Sigmoid colon (tissue), 7 donors: ENCODE measurements around the gene RGR. TPM values are rescaled to one million over a fixed set of nuclear protein-coding genes. Genes with fewer than 3 reads are reported as not detected.
A peak's percentile ranks its signal among the peaks of the same experiment; 100 is the strongest.

Source experiments
- DNase-seq: peaks from one replicate; pipeline ENCODE4 v3.0.0-alpha.2; 2019
- H3K27ac ChIP-seq, 4 donors: fragments of 200-600 bp; sonication (generic); one replicate each; pipeline ENCODE4 v1.5.1; 2016 to 2019; ENCODE audit warnings: mild to moderate bottlenecking in 1 of 4
- H3K27me3 ChIP-seq, 3 donors: fragments of 200-600 bp; sonication (generic); one replicate each; pipeline ENCODE4 v1.5.1; 2019; ENCODE audit warnings: mild to moderate bottlenecking in 1 of 3
- H3K36me3 ChIP-seq, 4 donors: fragments of 200-600 bp; sonication (generic); one replicate each; pipeline ENCODE4 v1.5.1; 2016 to 2019
- H3K4me1 ChIP-seq, 4 donors: fragments of 200-600 bp; sonication (generic); one replicate each; pipeline ENCODE4 v1.5.1; 2017 to 2019
- H3K4me3 ChIP-seq, 4 donors: fragments of 200-600 bp; sonication (generic); one replicate each; pipeline ENCODE4 v1.5.1; 2017 to 2019; ENCODE audit warnings: mild to moderate bottlenecking in 2 of 4, moderate library complexity in 1 of 4
- H3K9me3 ChIP-seq, 4 donors: fragments of 200-600 bp in 3 of 4; sonication (generic) in 3 of 4; one replicate each; pipeline versions ENCODE4 v1.5.1 to v1.6.1; 2013 to 2019
- EP300 ChIP-seq, 4 donors: sonication (generic); formaldehyde crosslinking; IDR thresholded peaks; one replicate each; pipeline ENCODE4 v1.6.1; 2017; ENCODE audit warnings: antibody characterized with exemption in 4 of 4
- POLR2A ChIP-seq, 2 donors: fragments of 450-650 bp; IDR thresholded peaks; one replicate each; pipeline ENCODE4 v1.6.1; 2016; ENCODE audit warnings: antibody characterized with exemption in 2 of 2, mild to moderate bottlenecking in 2 of 2, moderate library complexity in 2 of 2
- POLR2AphosphoS5 ChIP-seq, 4 donors: sonication (generic); formaldehyde crosslinking; IDR thresholded peaks; one replicate each; pipeline ENCODE4 v1.6.1; 2017; ENCODE audit warnings: antibody characterized with exemption in 4 of 4
- WGBS, 2 donors: extraction: QIAGEN DNeasy Blood & Tissue Kit; methylation state at CpG; one replicate each; pipeline ENCODE4 v1.1.7; 2013; 5-methylcytosine and 5-hydroxymethylcytosine counted together
- intact Hi-C: fragments of 100-400 bp; cut with DNase I; formaldehyde crosslinking; loops from one replicate; pipeline ENCODE4 v1.15.1; 2023
- polyA plus RNA-seq, 3 donors: library from polyadenylated mRNA; stranded (reverse); fragments of 200-250 nt; gene quantifications; one replicate each; pipeline ENCODE4 v1.2.3, GENCODE V29; 2013
- total RNA-seq, 4 donors: library from RNA; depleted of rRNA; stranded (reverse); fragments of >200 nt; gene quantifications; one replicate each; pipeline ENCODE4 v1.1.0, GENCODE V29; 2016
- TF ChIP-seq, protein P1 (sequence below), 4 experiments: fragments of 450-650 bp in 3 of 4; fragments of 200-600 bp in 1 of 4; IDR thresholded peaks; one replicate each; pipeline ENCODE4 v1.5.1; 2016 to 2019; ENCODE audit warnings: antibody characterized with exemption in 4 of 4, mild to moderate bottlenecking in 3 of 4, moderate library complexity in 2 of 4
- donor health status: healthy with polysubstance abuse.
- donor health status: Bipolar disorder and iron deficiency.
- donor health status: healthy.

Gene RGR
- total and polyA plus RNA-seq, 7 donors, result 0.82 to 3.6 (median 1.4) TPM; not detected in 4

- Histone ChIP-seq H3K9me3 (no peaks in the 10 kb centered on the region), H3K4me3 (no peak overlapping the region), H3K36me3 (no peaks in the 10 kb centered on the region), H3K27me3 (peaks cover 0 to 4% (median 0%) of the 10 kb centered on the region in 3 donors), H3K4me1 (no peaks in the 10 kb centered on the region), H3K27ac (no peak overlapping the region)
- intact Hi-C loops, result loop anchor here (2.0 kb wide), 1 partner anchor 55 kb away; no protein-coding TSS in a partner anchor
- no peak for TF ChIP-seq POLR2AphosphoS5 (IDR thresholded peaks at IDR 0.05)
- no peak for TF ChIP-seq POLR2A (IDR thresholded peaks at IDR 0.05)
- no peak for TF ChIP-seq EP300 (IDR thresholded peaks at IDR 0.05)
- TF ChIP-seq, protein P1, sequence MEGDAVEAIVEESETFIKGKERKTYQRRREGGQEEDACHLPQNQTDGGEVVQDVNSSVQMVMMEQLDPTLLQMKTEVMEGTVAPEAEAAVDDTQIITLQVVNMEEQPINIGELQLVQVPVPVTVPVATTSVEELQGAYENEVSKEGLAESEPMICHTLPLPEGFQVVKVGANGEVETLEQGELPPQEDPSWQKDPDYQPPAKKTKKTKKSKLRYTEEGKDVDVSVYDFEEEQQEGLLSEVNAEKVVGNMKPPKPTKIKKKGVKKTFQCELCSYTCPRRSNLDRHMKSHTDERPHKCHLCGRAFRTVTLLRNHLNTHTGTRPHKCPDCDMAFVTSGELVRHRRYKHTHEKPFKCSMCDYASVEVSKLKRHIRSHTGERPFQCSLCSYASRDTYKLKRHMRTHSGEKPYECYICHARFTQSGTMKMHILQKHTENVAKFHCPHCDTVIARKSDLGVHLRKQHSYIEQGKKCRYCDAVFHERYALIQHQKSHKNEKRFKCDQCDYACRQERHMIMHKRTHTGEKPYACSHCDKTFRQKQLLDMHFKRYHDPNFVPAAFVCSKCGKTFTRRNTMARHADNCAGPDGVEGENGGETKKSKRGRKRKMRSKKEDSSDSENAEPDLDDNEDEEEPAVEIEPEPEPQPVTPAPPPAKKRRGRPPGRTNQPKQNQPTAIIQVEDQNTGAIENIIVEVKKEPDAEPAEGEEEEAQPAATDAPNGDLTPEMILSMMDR (IDR thresholded peaks at IDR 0.05), result no peak
- DNase-seq, result no peak
- 85 to 89% methylated on average over 4 of the region's 4 CpGs for WGBS, 2 donors
Observed at GRCh38 chr10:84204122-84204521, 40.7 kb upstream of the RGR start.

GRCh38 chr10:84204610-84205009 lies 40.2 kb upstream of the RGR start:
- TF ChIP-seq POLR2A (IDR thresholded peaks at IDR 0.05) (no peak), POLR2AphosphoS5 (IDR thresholded peaks at IDR 0.05) (no peak), EP300 (IDR thresholded peaks at IDR 0.05) (no peak)
- TF ChIP-seq, protein P1 (IDR thresholded peaks at IDR 0.05), result no peak
- Histone ChIP-seq H3K9me3 (no peaks in the 10 kb centered on the region), H3K27me3 (peaks cover 0 to 4% (median 0%) of the 10 kb centered on the region in 3 donors), H3K36me3 (no peaks in the 10 kb centered on the region), H3K4me3 (no peak overlapping the region), H3K4me1 (no peaks in the 10 kb centered on the region), H3K27ac (no peak overlapping the region)
- no peak for DNase-seq
- intact Hi-C loops, result loop anchor here (2.0 kb wide), 1 partner anchor 56 kb away; no protein-coding TSS in a partner anchor
- WGBS, 2 donors, result 92 to 93% methylated on average over 4 of the region's 4 CpGs

- peak in 1 of 4 donors; percentile 8 for TF ChIP-seq POLR2AphosphoS5 (IDR thresholded peaks at IDR 0.05)
- TF ChIP-seq POLR2A (IDR thresholded peaks at IDR 0.05), result no peak
- TF ChIP-seq, protein P1 (IDR thresholded peaks at IDR 0.05), result peak; percentile 21 to 67 (median 60)
- no peak for TF ChIP-seq EP300 (IDR thresholded peaks at IDR 0.05)
- intact Hi-C loops, result loop anchor here (2.0 kb wide), 1 partner anchor 56 kb away; no protein-coding TSS in a partner anchor
- Histone ChIP-seq H3K9me3 (no peaks in the 10 kb centered on the region), H3K36me3 (no peaks in the 10 kb centered on the region), H3K4me1 (no peaks in the 10 kb centered on the region), H3K4me3 (no peak overlapping the region), H3K27me3 (peaks cover 0 to 4% (median 0%) of the 10 kb centered on the region in 3 donors), H3K27ac (no peak overlapping the region)
- no peak for DNase-seq
- 32 to 36% methylated on average over 8 of the region's 8 CpGs for WGBS, 2 donors
Observed at GRCh38 chr10:84205049-84205852, 39.6 kb upstream of the RGR start.

- Histone ChIP-seq H3K4me3 (no peak overlapping the region), H3K27ac (no peak overlapping the region), H3K27me3 (peaks cover 0 to 4% (median 0%) of the 10 kb centered on the region in 3 donors), H3K4me1 (no peaks in the 10 kb centered on the region), H3K9me3 (no peaks in the 10 kb centered on the region), H3K36me3 (no peaks in the 10 kb centered on the region)
- TF ChIP-seq POLR2AphosphoS5 (IDR thresholded peaks at IDR 0.05), result no peak
- no peak for TF ChIP-seq EP300 (IDR thresholded peaks at IDR 0.05)
- TF ChIP-seq, protein P1 (IDR thresholded peaks at IDR 0.05), result peak in 1 of 4 experiments; percentile 26
- no peak for TF ChIP-seq POLR2A (IDR thresholded peaks at IDR 0.05)
- intact Hi-C loops, result loop anchor here (2.0 kb wide), 1 partner anchor 57 kb away; no protein-coding TSS in a partner anchor
- no peak for DNase-seq
- 48 to 68% methylated on average over 6 of the region's 6 CpGs for WGBS, 2 donors
Observed at GRCh38 chr10:84205853-84206525, 38.9 kb upstream of the RGR start.
